ENCODE data around the gene GABRA6. TPM values are rescaled to one million over a fixed set of nuclear protein-coding genes. Genes with fewer than 3 reads are reported as not detected.
"Not testable (repeated sequence)": the region's sequence is repeated elsewhere in the genome, so short reads cannot be mapped to it uniquely, and the experiment has no call there.

GABRA6 gene
- not detected in 2 replicates for total RNA-seq

DNA sequence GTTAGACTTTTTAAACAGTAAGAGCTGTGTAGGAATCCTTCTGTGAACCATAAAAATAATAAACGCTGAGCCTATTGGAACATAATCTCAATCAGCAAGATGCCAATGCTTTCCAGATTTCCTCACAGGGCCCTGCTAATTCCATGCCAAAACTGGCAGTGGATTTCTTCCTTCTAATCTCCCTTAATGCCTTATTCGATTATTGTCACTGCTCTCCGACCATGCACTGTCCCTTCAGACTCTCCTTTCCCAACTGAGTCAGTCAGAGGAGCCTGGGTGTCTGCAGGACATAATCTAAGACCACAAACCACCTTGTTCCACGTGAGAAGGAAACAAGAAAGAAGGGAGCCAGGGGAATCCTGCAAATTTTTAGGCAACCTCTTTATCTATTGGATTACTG, at the start of gene GABRA6:
Gene GABRA6, plus strand, starts transcription at position 261 of the 400 bp plus-strand sequence. CDS start 269 bp downstream, outside the sequence.
- no peak for DNase-seq (ENCODE audit: low read depth)

DNA sequence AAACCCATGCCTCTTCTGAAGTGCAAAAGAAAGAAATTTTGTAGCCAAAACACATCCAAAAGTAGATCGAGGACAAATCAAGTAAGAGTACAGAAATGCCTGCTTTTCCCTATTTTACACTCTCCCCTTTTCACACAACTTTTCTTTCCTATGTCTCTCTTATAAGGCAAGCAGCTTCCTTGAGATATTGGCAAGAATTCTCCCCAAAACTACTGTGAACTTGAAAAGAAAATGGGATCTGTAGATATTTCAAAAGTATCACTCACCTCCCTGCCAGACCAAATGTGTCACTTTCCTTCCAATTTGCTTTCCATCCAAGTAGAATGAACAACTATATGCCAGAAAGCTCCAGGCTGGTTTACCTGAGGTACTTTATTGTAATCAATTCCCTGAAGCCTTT, 47.9 kb upstream of the GABRA6 start:
- DNase-seq (ENCODE audit: low read depth) = no peak

DNA sequence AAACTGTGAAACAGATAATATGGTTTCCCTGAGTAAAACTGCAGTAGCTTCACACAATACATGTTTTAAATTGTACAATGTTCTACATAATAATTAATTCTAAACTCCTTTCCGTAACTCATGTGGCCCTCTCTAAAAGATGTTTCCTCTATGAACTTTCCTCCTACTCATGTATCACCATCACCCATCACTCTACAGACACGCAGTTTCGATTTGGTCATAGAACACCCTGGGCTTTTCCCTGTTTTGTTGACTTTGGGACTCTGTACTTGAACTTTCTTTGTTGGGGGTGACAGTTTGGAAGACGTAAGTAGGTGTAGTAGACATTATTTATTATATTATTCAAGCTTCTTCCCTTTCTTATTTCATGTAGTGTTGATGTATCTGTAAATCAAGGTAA, 44.1 kb upstream of the GABRA6 start:
- no peak for DNase-seq (ENCODE audit: low read depth)

DNA sequence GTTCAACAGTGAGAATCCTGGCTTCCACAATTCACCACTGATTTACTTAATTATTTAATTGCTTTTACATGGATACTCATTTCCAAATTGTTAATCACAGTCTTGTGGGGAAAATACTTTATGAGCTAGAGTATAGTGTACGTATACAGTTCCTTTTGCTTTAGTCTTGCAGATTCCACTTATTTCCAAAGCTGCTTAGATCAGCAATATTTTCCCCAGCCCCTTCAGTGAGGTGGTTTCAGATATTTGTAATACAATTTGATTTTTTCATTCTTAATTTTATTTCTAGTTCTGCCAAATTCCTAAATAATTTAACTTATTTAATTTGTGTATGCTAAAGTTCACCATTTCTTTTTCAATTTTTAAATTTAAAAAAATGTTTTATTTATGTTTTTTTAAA, 40.3 kb upstream of the GABRA6 start:
- no peak for DNase-seq (ENCODE audit: low read depth)

DNA sequence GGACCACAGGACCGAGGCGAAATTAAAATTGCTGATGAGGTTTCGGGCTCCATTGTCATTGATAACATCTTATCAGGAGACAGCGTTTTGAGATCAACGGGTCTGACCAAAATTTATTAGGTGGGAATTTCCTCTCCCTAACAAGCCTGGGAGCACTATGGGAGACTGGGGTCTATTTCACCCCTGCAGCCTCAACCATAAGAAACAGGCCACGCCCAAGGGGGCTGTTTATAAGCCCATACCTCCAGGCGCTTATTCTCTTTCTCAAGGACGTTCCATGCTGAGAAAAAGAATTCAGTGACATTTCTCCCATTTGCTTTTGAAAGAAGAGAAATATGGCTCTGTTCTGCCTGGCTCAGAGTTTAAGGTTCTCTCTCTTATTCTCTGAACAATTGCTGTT, 33.6 kb upstream of the GABRA6 start:
- DNase-seq (ENCODE audit: low read depth) = not testable (repeated sequence)

DNA sequence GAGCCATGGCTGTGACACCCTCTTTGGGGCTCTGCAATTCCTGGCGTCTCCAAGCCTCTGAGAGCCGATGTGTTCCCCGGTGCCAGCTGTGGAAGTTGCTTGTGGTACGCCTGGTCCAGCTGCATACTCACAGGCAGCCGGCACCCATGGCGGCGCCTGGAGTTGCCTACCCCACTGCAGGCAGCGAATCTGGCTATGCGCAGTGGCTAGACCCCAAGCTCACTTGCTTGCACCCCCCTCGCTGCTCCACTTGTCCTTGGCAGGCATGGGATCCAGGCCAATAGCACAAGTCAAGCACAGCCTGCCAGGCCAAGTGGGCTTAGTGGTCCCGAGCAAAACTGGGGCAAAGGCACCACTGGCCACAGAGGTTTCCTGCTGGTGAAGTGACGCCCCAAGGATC, 24.7 kb upstream of the GABRA6 start:
- no peak for DNase-seq (ENCODE audit: low read depth)

DNA sequence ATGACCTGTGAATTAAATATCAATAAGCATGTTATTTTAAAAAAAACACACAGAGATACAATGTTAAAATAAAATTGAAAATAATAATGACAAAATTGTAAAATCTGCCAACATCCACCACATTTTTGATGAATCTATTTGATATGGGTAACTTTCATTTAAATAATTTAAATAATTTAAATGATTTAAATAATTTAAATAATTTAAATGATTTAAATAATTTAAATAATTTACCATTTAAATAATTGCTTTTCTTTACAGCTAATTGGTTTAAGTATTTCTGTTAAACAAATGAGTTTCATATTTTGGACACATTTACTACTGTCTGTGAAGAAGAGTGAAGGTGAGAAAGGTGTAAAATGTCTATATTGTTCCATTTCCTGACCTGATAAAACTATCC, 22.1 kb upstream of the GABRA6 start:
- no peak for DNase-seq (ENCODE audit: low read depth)

DNA sequence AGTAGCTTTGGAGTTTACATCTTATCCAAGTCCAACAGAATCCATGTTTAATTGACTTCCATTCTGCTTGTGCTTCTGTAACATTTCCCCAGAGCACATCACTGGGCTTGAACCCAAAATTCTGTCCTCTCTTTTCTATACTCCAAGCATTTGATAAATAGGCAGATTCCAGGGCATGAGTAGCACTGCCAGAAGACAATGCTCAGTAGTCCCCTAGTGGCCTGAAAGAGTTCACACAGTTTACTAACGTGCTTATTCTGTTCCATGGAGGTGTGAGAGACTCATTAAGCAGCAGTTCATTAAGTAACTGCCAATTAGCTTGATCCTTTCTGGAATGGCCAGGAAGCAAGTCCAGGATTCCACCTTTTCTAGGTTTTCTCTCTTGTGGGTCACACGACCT, 9.4 kb upstream of the GABRA6 start:
- DNase-seq (ENCODE audit: low read depth) = peak; percentile 16

DNA sequence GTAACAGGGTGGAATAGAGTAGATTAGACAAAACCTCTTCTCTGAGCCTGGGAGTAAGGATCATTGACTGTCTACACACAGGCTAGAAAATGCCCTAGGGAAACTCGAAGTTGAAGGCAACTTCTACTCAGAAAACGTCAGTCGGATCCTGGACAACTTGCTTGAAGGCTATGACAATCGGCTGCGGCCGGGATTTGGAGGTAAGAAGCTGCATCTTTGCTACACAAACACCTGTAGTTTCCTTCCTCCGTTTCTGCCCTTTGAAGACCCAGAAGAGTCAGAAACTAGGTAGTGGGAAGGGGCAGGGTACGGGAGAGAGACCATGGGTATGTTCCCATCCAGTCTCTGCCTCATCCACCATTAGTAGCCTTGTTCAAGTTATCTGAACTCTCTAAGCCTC, 628 bp downstream of the GABRA6 start:
- no peak for DNase-seq (ENCODE audit: low read depth)

DNA sequence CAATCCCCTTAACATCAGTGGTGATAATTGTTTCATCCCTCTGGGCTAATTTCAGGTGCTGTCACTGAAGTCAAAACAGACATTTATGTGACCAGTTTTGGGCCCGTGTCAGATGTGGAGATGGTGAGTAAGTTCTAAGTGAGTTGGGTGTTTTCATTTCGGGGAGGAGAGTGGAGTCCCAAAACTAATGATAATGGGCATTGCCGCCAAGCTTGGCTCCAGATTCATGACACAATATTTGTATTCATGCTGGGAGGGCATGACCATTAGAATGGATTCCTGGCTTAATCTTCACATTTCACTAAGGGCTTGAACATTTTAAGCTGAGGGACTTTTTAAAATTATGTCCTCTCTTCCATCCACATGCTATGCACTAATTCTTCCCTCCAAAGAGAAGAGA, 1.4 kb downstream of the GABRA6 start:
- no peak for DNase-seq (ENCODE audit: low read depth)

DNA sequence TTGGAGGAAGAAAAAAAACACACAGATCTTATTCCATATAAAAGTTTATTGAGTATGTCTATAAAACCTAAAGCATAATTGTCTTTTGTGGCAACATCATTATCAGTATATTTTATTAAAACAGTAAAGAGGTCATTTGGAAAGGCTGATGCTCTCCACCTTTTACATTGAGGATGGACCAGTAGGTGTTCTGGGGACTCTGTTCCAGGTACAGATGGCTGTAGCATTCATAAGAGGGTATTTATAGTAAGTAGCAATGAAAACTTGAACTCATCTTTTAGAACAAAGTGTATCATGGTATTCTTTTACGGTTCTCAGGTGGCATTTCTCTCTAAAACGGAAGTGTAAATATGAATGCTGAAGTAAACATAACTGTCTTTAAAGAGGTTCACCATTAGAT, 1.8 kb downstream of the GABRA6 start:
- no peak for DNase-seq (ENCODE audit: low read depth)

DNA sequence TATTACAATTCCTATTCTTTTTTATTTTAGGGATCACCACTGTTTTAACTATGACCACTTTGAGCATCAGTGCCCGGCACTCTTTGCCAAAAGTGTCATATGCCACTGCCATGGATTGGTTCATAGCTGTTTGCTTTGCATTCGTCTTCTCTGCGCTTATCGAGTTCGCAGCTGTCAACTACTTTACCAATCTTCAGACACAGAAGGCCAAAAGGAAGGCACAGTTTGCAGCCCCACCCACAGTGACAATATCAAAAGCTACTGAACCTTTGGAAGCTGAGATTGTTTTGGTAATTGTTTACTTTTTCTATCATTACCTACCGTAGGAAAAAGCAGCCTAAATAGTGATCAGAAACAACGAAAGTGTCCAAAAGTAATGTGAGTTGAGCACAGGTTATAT, 6.4 kb downstream of the GABRA6 start:
- DNase-seq (ENCODE audit: low read depth) = no peak

DNA sequence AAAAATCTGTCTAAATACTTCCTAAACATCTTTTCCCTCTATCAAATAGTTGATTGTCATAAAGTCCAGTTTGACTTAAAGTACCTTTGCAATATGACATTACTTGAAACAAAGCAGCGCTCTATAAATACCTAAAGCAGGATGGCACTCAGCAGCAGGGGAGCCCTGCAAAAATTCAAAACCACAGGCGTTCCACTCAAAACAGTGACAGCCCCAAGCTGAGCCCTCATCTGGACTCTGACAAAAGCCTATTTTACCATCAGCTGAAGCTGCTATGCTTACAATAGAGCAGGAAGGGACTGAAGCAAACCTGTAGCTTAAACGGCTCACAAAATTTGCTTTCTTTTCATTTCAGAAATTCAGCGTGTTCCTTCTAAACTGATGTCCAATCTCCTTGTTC, 11.5 kb downstream of the GABRA6 start:
- DNase-seq (ENCODE audit: low read depth) = no peak

DNA sequence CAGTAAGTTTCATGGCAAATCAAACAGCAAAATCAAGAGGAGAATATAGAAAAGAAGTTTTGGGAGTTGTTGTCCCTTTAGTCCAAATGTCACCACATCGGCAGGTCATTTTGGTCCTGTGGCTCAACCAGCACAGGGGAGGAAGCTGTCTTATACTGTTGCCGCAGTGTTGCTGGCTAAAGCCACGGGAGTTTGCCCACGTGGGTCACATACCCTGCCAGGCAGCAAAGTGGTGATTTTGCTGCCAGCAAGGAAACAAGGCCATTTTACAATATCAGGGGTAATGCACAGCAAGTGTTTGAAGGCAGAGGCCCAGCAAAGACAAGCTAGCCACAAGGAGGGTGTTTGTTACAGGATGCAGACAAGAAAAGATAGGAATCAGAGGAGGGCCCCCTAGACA, 14.5 kb downstream of the GABRA6 start:
- DNase-seq (ENCODE audit: low read depth) = no peak

DNA sequence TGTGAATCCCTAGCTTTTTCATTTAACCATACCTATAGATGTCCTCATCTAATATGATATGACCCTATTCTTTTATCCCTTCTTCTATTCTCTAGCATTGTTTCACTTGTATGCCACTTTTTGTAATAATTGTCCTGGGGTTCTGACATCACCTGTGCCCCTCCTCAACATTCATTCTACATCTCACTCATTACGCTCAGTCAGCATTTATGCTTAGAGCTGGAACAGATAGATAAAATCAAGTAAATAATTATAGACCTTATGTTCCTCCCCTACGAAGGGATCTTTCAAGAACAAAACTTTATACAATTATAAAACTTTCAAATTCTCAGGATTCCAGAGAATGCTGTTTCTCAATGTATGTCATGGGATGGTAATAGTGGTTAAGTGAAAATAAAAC, 18.0 kb downstream of the GABRA6 start:
- DNase-seq (ENCODE audit: low read depth) = no peak

DNA sequence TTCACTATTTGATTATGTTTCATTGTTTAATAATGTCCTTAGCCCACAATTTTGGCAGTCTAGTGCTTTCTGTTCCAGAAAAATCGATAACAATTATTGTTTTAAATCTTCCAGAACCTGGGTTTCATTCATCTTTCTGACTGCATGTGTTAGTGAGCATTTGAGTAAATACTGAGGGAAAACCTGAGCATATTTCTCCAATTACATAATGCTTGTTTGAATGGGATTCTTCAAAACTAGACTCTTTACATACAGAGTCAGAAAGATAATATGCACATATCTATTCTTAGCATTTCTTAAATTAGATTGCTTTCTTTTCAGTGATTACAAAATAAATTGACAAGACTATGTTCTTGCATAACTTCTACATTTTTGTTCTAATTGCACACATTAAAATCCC, 21.9 kb downstream of the GABRA6 start:
- DNase-seq (ENCODE audit: low read depth) = no peak

DNA sequence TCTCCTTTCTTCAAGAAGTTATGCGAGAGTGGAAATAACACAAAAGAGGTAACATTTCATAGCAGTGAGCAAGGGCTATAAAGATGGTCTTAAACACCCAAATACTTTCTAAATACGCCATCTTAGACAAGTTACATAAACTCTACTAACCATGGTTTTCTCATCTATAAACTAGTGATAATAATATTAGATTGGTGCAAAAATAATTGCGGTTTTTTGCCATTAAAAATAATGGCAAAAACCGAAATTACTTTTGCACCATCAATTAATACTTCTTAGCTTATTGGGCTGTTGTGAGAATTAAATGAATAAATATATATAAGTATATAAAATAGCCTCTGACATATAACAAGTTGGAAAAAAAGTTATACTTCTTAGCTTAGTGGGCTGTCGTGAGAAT, 23.7 kb downstream of the GABRA6 start:
- no peak for DNase-seq (ENCODE audit: low read depth)

DNA sequence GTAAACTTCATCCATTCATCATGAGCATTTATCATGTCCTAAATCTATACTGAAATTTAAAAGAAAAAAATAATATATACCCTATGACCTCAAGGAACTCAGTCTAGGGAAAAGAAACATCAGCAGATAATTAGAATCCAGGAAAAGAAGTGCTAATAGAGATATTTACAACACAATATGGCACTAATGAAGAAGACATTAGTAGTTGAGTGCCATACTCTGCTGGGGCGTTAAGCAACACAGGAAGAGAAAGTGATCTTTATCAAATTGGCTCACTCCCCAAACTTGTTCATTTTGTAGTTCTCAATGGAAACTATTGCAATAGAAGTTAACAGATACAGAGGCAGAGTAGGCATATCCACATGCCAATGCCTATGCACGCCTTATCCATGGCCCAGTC, 27.5 kb downstream of the GABRA6 start:
- no peak for DNase-seq (ENCODE audit: low read depth)

DNA sequence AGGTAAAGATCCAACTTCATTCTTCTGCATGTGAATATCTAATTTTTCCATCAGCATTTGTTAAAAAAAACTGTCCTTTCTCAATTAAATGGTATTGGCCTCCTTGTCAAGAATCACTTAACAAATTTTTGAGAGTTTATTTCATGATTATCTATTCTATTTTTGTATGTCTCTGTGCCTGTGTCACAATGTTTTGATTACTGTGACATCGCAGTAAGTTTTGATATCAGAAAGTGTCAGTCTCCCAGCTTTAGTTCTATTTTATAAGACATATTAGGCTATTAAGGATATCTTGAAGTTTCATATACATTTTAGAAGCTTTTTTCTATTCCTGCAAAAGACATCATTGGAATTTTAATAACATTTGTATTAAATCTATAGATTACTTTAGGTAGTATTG, 33.6 kb downstream of the GABRA6 start:
- no peak for DNase-seq (ENCODE audit: low read depth)

DNA sequence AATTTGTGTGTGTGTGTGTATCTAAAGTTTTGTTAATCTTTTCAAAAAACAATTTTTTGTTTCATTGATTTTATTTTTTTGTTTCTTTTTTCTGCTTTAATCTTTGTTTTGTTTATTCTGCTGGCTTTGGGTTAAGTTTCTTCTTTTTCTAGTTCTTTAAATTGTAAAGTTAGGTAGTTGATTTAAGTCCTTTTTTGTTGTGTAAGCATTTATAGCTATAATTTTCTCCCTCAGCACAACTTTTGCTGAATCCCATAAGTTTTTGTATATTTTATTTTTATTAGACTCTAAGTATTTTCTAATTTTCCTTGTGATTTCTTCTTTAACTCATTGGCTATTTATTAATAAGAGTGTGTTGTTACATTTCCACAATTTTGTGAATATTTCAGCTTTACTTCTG, 34.9 kb downstream of the GABRA6 start:
- DNase-seq (ENCODE audit: low read depth) = no peak

DNA sequence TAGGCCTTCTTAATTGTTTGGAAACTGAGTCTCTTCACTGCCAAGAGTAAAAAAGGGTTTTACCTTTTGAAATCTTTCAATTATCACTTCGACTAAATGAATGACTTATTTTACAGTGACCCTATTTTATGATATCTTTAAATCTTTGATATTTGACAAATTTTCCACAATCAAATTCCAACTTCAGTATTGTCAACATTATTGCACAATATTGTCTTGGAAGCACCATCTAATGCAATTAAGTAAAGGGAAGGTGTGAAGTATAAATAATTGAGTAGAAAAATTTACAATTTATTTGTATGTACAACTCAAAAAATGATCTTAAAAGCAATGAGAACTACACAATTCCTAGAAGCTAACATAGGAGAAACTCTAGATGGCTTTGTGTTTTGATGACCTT, 49.2 kb downstream of the GABRA6 start:
- DNase-seq (ENCODE audit: low read depth) = no peak

DNA sequence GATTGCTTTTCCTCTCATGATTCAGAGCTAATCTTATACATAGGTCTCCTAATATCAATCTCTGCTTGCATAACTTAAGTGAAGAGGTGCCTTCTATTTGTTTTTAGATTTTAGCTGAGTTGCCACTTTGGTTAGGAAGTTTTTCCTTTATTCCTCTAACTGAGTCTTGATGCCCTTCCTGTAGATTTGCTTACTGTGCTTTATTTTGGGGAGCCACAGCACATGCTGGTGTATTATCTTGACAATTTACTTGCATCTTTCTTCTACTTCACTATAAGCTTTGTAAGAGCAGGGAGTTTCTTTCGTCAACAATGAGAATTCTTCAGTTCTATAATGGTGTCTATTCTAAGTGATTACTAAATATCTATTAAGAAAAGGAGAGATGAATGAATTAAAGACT, 54.9 kb downstream of the GABRA6 start:
- DNase-seq (ENCODE audit: low read depth) = no peak

DNA sequence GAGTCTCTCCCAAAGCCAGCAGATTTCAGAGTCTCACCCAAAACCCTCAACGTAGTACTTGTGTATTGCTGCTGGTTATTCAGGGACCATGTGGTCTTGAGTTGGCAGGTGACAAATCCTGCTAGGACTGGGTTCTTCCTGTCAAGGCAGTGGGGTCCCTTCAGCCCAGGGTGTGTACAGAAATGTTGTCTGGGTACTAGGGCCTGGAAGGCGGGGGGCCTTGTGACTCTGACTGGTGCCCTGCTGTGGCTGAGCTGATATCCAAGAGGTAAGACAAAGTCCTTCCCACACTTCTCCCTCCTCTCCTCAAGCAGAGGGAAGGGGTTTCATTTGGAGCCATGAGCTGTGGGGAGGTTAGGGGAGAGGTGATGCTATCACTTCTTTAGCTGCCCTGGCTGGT, 58.8 kb downstream of the GABRA6 start:
- no peak for DNase-seq (ENCODE audit: low read depth)

DNA sequence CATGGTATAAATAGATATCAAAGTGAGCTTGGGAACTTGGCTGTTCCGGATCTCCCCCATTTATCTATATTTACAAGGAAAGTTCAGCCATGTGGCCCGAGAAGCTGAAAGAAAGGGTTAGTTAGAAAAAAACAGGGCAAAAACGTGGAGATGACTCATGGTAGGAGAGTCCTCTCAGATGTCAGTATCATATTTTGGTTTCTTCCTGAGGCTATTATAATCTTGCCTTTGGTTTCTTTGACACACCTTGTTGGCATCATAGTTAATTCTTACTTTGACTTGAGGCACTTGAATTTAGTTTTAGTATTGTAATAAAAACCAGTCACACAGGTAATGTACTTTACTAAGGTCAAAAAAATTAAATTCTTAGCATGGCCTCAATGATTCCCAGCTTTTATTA, 59.9 kb downstream of the GABRA6 start:
- DNase-seq (ENCODE audit: low read depth) = no peak

DNA sequence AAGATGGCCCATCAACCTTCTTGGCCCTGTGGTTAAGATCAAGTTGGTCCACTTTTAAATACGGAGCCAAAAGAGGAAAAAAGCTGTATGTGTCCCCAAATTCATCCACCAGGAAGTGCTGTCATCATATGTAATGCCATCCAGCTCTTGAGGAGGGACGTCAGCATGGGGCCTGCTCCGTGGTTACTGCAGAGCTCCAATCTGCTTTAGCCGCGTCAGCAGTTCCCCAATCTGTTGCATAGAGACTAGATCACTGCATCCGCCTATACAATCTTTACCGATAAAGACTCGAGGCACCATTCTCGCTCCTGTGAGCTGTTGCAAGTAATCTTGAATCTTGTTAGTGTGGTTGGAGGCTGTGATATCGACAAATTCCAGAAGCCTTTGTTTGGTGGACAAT, 65.7 kb downstream of the GABRA6 start:
- DNase-seq (ENCODE audit: low read depth) = no peak

Measured in renal cortical epithelial cell (primary cell).